ENCODE data around the gene RASGRP3.
A peak's percentile ranks its signal among the peaks of the same experiment; 100 is the strongest.
"Not testable (repeated sequence)": the region's sequence is repeated elsewhere in the genome, so short reads cannot be mapped to it uniquely, and the experiment has no call there.

RASGRP3 gene, protein sequence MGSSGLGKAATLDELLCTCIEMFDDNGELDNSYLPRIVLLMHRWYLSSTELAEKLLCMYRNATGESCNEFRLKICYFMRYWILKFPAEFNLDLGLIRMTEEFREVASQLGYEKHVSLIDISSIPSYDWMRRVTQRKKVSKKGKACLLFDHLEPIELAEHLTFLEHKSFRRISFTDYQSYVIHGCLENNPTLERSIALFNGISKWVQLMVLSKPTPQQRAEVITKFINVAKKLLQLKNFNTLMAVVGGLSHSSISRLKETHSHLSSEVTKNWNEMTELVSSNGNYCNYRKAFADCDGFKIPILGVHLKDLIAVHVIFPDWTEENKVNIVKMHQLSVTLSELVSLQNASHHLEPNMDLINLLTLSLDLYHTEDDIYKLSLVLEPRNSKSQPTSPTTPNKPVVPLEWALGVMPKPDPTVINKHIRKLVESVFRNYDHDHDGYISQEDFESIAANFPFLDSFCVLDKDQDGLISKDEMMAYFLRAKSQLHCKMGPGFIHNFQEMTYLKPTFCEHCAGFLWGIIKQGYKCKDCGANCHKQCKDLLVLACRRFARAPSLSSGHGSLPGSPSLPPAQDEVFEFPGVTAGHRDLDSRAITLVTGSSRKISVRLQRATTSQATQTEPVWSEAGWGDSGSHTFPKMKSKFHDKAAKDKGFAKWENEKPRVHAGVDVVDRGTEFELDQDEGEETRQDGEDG

GRCh38 chr2:33476131-33476792, at the start of gene RASGRP3:
Gene RASGRP3, plus strand, starts transcription at chr2:33476649. Its CDS starts 38,488 bp downstream, at chr2:33515137.
- peak; percentile 75 for DNase-seq

GRCh38 chr2:33426666-33427231, 49.7 kb upstream of the RASGRP3 start:
- DNase-seq: no peak

DNA sequence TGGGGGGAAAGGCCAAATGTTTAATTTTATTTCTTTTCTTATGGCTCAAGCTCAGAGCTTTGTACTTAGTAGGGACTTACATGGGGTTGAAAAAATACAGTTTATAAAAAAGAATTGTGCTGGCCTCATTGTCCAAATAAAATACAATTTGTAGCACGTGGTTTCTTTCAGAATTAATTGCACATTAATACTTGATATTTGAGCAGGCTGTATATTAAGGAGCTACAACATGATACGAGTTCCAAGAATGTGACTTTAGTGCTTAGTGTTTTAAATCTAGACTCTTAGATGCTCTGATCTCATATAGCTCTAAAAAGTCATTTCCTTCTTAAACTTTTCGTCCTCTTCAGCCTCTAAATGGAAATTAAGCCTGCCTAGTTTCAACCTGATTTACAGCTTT, 46.4 kb upstream of the RASGRP3 start:
- no peak for DNase-seq

DNA sequence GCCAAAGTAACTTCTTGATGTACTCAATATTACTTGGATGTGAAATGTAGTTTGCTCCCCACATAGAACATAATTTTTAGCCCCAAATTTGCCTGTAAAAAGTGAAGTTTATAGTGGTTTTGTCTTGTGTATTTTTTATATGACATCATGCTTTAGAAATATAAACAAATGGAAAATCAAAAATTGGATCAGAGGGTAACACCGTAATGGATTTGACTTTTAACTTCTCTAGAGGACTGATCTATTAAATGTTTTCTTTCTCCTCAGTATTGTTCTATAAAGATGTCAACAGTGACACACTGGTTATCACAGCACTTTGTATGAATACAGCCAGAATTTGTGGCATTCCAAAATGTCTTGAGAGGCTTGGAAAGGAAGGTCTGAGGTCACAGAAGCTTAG, 45.6 kb upstream of the RASGRP3 start:
- DNase-seq: no peak

DNA sequence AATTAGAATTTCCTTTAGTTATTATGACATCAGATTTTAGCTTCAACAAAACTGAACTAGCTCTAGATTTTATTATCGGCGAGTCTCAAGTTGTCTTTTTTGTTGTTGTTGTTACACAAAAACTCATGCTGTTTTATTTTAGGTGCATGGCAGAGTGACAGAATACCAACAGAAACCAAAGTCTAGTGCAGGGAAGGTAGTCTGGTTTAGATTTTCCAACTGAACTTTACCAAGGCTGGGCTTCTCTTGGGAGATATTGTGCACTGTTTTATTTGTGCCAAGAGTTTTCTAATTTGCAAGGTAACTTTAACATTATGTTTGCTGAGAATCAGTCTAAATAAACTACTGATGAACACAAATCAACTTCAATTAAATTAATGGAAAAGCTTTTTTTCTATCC, 43.6 kb upstream of the RASGRP3 start:
- DNase-seq: no peak

- no peak for DNase-seq
Measured at GRCh38 chr2:33433279-33434235, 42.9 kb upstream of the RASGRP3 start.

DNA sequence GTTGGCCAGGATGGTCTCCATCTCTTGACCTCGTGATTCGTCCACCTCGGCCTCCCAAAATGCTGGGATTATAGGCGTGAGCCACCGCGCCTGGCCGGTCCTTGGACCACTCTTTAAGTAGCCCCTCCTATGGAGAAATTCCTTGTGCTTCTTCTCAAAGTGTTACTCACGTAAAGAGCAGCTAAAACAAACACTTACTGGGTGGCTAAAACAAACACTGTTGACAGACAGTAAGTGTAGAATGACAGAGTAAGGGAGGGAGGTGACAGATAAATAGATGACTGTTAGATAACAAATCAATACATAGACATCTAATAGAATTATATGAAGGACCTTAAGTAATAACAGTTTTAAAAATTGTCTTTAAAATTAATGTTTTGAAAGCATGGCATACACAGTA, 40.9 kb upstream of the RASGRP3 start:
- no peak for DNase-seq

- DNase-seq: no peak
Measured at GRCh38 chr2:33436083-33436482, 40.4 kb upstream of the RASGRP3 start.

DNA sequence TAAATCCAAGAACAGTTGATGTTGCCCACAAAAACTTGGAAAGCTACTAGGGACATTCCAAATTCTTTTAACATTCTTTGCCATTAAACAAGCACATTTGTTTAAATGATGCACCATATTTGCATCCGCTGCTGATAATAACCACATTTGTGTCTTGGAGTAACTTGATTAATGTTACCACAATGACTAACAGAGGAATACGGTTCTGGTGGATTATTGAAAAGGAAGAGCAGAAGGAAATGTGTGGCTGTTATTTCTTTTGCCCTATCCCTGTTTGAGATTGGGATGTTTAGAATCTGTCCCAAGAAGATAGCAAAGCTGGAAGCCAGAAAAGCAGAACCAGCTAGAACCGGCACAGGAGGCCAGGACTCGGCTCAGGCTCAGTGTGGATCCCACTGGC, 39.2 kb upstream of the RASGRP3 start:
- no peak for DNase-seq

DNA sequence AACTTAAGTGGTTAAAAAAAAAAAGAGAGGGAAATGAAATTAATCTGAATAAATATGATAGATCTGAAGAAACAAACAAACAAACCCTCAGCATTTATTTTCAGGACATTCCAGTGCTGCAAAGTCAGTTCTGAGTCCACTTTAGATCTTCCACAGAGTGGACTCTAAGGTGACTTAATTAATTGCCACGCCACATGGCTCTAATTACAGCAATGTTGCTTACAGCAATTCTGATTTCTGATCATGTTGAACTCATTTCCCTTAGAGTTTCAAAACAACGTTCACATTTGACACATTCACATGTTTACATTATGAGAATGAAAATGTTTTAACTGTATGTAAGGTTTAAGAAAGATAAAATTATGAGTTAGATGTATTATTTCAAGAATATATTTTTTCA, 38.6 kb upstream of the RASGRP3 start:
- no peak for DNase-seq

DNA sequence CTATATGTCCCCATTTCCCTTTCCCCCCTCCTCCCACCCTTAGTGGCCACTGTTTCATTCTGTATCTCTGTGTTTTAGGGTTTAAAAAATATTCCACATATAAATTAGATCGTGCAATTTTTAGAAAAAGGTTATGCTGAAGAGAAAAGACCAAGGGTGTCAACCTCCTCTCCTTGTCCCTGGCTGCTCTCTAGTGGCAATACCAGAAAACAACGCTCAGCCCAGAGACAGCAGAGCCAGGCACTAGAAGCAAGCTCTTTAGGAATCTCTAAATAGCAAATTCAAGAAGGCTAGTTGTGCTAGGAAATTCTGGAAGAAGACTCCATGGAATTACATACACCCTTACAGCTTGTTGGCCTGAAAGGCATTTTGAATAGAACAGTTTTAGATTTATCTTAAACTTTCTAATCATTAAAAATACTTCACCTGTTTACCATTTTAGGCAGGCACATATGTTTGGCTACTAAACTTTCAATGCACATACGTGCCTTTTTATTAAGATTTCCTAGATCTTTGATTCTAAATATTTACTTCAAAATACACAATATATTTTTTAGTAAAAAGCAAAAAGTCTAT, 35.1 kb upstream of the RASGRP3 start:
- no peak for DNase-seq

DNA sequence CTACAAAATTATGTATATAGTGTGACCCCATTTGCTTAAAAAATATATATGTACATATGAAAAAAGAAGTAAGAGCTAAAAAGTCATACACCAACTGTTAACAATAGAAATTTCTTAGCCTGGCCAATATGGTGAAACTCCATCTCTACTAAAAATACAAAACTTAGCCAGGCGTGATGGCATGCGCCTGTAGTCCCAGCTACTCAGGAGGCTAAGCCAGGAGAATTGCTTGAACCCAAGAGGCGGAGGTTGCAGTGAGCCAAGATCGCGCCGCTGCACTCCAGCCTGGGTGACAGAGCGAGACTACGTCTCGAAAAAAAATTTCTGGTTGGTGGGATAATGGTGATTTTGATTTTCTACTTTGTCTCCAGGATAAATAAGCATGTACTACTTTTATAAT, 34.4 kb upstream of the RASGRP3 start:
- not testable (repeated sequence) for DNase-seq

GRCh38 chr2:33442528-33443079, 33.8 kb upstream of the RASGRP3 start:
- no peak for DNase-seq

- DNase-seq: no peak
Measured at GRCh38 chr2:33443274-33443829, 33.1 kb upstream of the RASGRP3 start.

GRCh38 chr2:33444967-33445366, 31.5 kb upstream of the RASGRP3 start:
- no peak for DNase-seq

DNA sequence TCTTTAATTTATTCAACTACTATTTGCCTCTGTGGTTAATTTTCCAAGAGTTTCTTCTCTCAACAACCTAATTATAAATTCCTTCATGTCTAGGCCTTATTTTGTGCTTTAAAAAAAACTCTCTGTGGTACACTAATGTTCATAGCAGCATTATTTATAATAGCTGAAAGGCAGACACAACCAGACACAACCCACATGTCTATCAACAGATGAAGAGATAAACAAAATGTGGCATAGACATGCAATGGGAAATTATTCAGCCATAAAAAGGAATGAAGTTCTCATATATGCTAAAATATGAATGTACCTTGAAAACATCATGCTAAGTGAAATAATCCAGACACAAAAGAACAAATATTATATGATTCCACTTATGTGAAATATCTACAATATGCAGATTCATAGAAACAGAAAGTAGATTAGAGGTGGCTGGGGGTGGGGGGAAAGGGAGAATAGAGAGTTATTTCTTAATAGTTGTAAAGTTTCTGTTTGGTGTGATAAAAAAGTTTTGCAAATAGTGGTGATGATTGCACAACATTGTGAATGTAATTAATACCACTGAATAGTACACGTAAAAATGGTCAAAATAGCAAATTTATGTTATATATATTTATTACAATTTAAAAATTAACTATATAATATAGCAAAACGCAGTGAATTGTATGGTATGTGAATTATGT, 28.1 kb upstream of the RASGRP3 start:
- DNase-seq: no peak

DNA sequence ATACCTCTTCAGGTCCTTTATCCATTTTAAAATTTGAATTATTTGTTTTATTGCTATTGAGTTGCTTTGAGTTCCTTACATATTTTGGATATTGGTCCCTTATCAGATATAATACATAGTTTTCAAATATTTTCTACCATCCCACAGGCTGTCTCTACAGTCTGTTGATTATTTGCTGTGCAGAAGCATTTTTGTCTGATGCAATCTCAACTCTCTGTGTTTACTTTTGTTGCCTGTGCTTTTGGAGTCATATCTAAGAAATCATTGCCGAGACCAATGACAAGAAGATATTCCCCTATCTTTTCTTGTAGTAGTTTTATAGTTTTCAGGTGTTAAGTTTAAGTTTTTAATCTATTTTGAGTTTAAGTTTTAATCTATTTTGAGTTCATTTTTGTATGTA, 25.2 kb upstream of the RASGRP3 start:
- DNase-seq: no peak

DNA sequence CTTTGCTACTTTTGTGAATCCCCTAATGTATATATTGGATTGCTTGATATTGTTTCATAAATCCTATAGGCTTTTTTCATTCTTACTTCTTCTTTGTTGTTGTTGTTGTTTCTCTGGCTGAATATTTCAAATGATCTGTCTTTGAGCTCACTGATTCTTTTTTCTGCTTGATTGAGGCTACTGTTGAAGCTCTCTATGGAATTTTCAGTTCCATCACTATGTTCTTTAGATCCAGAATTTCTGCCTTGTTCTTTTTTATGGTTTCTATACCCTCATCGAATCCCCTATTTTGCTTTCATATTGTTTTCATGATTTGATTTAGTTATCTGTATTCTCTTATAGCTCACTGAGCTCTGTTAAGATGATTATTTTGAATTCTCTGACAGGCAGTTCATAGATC, 24.6 kb upstream of the RASGRP3 start:
- DNase-seq: no peak

- no peak for DNase-seq
Measured at GRCh38 chr2:33452545-33452944, 23.9 kb upstream of the RASGRP3 start.

GRCh38 chr2:33453905-33454479, 22.5 kb upstream of the RASGRP3 start:
- DNase-seq: no peak

All from CD4-positive, alpha-beta T cell treated with Interferon gamma for 1 hour (primary cell).